Activated gamma-delta T cell treated with anti-CD3 and anti-CD28 coated beads, Interleukin-2, amount 50 U/mL, for 16 hours (primary cell): ENCODE results near the gene RTN4R.
"Not testable (repeated sequence)": the region's sequence is repeated elsewhere in the genome, so short reads cannot be mapped to it uniquely, and the experiment has no call there.

Experiments
- DNase-seq: peaks from one replicate; pipeline ENCODE4 v3.0.0-alpha.2; 2020; ENCODE audit warnings: low read depth

RTN4R gene

DNA sequence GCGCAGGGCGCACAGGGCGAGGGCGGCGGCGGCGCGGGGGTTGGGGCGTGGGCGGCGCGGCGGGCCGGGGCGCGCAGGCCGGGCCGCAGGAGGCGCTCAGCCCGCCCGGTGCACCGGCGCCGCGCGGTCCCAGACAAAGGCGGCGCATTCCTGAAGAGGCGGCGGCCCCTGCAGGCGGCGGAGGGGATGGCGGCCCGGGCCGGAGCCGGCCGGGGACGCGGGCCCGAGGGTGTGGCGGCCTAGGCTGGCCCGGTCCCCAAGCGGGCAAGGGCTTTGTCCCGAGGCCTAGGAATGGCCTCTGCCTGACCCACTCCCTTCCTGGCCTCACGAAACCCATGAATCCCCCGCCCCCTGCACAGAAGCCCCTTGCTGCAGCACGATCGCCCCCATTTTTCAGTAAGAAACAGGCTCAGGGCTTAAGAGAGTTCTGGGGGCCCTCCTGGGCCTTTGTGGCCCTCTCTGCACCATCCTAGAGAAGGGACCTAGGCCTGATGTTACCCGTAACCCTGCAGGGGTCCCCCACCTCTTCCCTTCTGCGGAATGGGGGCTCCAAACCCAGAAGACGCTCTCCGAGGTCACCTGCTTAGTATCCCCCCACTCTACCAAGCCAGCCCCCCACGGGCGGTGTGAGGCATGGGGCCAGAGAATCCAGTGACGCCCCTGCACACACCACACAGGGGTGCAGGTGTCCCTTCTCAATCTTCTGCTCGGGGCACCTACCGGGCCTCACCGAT is at the start of gene RTN4R:
TSS of gene RTN4R (minus strand) at position 40 of the 734 bp plus-strand sequence. CDS start 226 bp downstream, outside the sequence.
- peak; percentile 28 for DNase-seq

DNA sequence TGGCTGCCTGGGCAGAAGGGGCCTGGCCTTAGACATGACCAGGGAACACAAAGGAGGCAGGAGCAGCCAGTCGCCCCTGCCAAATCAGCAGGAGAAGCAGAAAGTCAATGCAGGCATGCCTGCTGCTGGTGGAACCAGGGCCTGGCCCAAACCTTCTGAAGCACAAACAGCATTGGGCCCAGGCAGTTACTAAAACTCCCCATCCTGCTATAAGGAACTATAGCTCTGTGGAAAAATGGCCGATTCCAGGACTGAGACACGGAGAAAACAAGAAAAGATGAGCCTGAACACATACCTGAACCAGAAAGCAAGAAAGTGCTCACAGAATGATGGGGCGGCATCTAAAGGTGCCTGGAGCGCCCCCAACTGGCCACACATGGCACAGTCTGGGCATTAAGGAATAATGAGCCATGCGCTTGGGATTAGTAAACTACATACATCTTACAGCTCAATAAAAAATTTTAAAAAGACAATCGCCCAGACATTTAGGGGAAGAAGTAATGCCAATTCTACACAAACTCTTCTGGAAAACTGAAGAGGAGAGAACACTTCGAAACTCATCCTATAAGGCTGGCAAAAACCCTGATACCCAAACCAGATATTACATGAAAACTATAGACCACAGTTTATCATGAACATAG is 49.4 kb upstream of the RTN4R start:
- DNase-seq, result not testable (repeated sequence)

DNA sequence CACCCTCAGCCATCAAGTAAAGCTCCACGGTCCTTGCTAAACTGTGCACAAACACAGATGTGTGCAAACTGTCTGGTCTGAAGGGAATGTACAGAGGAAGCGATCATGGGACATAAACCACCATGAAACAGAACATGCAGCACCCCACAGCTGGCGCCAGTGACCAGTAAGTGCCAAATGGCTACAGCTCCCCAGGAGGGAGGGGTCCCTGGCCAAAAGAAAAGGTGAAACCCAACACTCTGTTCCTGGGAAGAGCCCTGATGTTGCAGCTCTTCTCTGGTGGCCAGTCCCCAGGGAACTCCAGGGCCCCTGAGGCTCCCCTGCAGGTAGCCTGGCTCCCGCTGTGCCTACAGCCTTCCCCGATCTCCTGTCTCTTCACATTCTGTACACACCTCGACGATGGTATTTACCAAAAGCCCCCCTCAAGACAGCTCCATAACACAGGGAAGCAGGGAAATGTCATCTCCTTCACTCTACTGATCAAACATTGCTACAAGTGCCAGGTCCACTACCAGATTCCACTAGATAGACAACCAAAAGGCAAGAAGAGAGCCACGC is 48.8 kb upstream of the RTN4R start:
- DNase-seq, result no peak

DNA sequence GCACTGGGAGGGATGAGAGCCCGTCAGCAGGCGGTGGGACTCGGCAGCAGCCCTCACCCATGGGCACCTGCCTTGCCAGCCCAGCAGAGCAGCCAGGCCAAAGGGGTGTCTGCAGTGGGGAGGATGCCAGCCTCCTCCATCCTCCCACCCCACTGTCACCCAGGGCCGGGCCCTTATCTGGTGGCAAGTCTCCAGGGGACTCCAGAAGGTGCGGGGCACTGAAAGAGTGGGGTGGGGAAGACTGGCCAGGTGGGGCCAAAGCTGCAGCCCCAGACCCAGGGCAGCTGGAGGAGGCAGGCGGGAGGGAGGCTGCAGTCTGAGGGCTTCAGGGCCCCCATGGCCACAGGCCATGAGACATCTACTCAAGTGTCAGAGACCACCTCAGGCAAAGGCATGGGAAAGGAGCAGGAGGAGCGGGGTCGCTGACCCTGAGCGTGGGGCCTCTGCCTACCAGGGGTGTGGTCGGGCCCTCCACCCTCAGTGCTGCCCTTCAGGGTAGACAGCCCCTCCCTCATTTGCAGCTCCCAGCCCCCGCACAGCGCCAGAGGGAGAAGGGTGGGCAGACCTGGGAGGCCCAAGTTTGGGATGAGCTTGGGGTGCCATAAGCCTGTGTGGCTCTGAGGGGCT is 48.2 kb upstream of the RTN4R start:
- DNase-seq, result no peak

DNA sequence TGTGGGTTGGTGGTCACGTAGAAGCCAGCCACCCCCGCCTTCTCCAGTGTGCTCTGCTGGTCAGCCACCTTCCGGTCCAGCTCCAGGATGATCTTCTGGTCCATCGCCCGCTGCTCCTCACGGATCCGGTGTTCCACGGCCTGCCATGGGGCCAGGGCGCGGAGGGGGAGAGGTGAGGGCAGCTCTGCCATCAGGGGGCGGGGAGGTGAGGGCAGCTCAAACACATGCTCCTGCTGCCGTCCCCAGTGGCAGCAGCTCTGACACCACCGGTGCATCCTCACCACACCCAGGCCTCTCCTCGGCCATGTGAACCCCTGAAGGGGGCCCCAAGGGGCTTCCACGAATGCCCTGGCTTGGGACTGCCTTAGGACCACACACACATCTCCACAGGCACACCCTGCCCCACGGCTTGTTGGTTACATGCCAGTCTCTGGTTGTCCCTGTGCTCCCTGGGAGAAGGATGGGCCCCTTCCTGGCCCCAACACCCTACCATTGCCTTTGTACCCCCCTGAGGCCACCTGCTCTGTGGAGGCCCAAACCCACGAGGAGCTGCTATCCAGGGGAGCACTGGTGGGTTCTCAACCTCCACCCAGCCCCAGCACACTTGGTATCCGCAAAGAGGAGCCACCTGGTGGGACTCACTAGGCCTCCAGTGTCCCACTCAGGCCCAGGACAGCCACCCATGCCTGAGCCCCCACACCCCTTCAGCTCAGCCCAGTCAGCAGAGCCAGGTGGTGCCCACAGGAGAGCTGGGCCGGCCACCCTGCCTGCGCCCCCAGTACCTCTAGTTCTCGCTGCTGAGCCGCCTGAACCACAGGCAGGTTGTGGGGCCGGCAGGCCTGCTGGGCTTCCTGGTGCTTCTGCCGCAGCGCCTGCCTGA is 47.5 kb upstream of the RTN4R start:
- no peak for DNase-seq

DNA sequence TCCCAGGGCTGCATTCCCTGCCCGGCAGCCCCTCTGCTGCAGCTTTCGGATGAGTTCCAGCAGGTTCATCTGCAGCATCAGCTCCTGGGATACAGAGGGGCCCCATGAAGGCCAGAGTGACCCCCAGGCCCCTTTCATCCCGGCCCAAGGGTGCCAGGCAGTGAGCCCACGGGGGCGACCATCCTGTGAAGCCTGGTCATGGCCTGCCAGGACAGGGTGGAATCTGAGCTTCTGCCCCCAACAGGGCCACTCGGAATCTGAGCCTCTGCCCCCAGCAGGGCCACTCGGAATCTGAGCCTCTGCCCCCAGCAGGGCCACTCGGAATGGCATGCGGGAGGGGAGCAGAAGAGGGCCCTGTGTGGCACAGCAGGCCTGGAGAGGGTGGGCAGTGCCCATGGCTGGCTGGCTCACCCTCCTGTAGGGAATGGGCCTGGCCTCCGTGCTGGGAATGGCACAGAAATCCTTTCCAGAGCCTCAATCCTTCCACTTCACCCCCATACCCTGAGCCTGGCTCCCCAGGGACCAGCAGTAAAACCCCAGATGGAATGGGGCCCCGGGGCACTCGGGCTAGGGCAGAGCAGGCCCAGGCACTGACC is 46.7 kb upstream of the RTN4R start:
- not testable (repeated sequence) for DNase-seq

- not testable (repeated sequence) for DNase-seq
Observed at GRCh38 chr22:20314206-20314605, 46.1 kb upstream of the RTN4R start.

DNA sequence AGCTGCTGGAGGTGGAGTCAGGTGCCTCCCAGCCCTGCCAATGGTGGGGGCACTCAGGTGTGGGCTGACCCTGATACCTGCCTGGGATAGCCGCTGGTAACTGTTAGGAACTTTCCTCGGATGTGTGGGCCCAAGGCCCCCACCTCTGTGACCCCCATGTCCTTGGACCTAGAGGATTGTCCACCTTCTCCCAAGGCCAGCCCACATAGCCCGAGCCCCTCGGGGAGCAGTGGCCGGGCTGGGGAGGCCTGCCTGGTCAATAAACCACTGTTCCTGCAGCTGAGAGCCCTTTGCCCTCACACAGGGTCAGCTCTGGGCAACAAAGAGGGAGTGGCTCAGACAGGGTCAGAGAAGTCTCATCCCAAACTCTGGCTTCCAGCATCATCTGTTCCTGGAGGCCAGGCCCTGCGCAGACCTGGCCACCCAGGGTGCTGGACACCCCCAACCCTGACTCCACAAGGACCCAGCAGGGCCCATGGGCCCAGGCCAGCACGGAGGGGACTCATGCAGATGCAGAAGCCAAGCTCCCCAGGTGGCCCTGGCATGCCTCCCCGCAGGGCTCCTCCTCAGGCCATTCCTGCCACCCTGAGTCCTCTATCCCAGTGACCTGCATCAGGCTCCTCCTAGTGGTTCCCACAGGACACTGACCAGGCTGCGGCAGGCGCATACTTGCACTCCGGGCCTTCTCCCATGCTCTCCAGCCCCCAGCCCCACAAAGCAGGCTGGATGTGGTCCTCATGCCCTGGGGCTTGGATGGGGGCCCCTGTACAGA is 45.4 kb upstream of the RTN4R start:
- not testable (repeated sequence) for DNase-seq

DNA sequence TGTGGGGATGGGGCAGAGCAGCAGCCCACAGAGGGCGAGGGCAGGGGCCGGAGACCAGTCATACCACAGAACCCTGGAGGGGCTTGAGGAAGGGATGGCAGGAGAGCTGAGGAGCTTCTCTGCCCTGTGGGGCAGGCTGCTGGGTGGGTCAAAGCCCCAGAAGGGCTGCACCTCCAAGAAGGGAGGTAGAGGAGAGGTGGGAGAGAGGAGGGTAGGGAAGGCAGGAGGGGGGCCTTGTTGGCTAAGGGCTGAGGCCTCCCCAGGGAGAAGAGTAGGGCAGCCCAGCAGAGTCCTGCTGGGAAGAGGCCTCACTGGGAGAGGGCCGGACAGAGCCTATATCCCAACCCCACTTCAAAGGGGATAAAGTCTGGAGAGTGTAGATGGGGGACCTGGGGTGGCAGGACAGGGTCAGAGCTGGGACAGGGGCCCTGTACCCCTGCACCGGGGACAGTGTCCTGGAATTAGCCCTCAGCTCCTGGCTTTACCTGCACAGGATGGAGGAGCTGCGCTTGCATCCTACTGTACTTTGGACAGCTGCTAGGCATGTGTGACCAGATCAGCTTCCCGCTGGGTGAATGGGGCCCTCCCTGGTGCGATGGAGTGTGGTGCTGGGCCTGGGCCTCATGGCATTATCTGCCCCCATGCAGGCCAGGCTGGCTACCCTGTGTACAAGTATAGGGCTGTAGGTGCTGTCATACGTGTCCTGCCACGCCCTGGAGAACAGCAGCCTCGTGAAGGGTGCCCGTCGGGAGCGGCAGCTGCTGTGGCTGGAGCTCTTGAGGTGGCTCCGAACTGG is 44.5 kb upstream of the RTN4R start:
- DNase-seq, result no peak

- DNase-seq, result not testable (repeated sequence)
Observed at GRCh38 chr22:20311249-20312062, 43.3 kb upstream of the RTN4R start.

DNA sequence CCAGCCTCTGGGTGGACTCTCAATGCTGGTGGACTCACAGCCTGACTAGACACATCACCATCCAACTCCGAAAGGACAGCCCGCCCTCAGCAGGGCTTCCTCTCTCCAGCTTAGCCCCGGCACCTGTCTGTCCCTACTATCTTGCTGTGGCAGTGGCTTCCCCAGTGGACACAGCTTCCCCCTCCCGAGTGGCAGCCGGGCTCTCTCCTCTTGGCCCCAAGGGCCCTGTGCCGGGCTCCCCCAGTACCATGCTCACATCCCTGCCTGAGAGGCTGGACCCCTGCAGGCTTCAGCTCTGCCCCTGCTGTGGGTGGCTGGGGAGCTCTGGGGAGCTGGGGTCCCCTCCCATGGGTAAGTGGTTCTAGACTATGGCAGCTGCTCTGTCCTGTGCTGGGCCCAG is 42.7 kb upstream of the RTN4R start:
- not testable (repeated sequence) for DNase-seq

GRCh38 chr22:20310180-20310579 is 42.1 kb upstream of the RTN4R start:
- not testable (repeated sequence) for DNase-seq

DNA sequence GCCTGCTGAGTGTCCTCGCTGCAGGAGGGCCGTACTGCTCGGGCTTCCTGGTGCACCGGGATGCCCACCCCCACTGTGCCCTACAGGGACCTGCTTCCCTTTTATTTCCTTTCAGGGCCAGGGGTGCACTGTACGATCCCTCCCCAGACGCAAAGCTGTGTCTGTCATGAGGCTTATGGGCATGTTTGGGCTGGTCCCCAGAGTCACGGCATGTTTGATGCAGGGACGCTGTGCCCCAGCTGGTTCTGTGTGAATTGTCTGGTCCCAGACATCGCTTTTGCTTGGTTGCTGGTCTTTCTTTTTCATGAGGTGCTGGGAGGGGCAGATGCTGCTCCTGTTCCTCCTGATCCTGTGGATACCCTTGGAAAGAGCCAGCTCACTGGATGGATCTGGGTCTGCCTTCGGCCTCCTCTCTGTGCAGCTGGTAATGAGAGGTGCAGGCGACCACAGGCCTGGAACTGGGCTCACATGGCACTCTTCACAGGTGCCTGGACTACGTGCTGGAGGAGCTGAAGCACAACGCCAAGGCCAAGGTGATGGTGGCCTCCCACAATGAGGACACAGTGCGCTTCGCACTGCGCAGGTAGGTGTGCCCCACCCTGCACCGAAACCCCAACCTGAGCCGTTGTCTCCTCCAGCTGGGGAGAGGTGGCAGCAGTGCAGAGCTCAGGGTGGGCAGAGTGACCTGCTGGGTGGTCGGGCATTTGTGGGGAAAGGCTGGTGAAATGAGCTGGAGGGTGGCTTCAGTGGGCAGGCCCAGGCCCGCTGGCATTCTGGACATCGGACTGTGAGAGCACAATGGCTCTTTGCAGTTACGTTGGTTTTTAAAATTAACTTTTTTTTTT is 40.9 kb upstream of the RTN4R start:
- DNase-seq, result not testable (repeated sequence)

- DNase-seq, result not testable (repeated sequence)
Observed at GRCh38 chr22:20307448-20308447, 39.6 kb upstream of the RTN4R start.

- DNase-seq, result not testable (repeated sequence)
Observed at GRCh38 chr22:20306646-20307447, 38.7 kb upstream of the RTN4R start.
